PFSK-1 (cell line): ENCODE results near the gene RAD51B.

ENCODE experiments used
- FOXP2 ChIP-seq: optimal IDR thresholded peaks from 2 replicates; pipeline ENCODE3; 2011; ENCODE audit warnings: borderline replicate concordance, control low read depth, inconsistent platforms; ENCODE audit not compliant: insufficient read depth; ENCODE audit errors: extremely low read length, extremely low read depth
- POLR2AphosphoS5 ChIP-seq: IDR thresholded peaks from 2 replicates; pipeline ENCODE4 v1.6.1; 2012; ENCODE audit warnings: low read depth, mild to moderate bottlenecking, control low read depth, low read length, moderate library complexity
- REST ChIP-seq, 2 experiments: IDR thresholded peaks; 2 replicates each; pipeline versions ENCODE4 v1.6.1 to v1.8.0; 2011 to 2012; ENCODE audit warnings: low read depth in 2 of 2, low read length in 2 of 2, control low read depth in 1 of 2, inconsistent platforms in 1 of 2, mild to moderate bottlenecking in 1 of 2, moderate library complexity in 1 of 2; ENCODE audit not compliant: insufficient read depth in 1 of 2
- SIN3A ChIP-seq: IDR thresholded peaks from 2 replicates; pipeline ENCODE4 v1.6.1; 2012; ENCODE audit warnings: mild to moderate bottlenecking, low read length, moderate library complexity, borderline replicate concordance; ENCODE audit not compliant: insufficient read depth
- TAF1 ChIP-seq: IDR thresholded peaks from 2 replicates; pipeline ENCODE4 v1.6.1; 2012; ENCODE audit warnings: low read length, control low read depth, borderline replicate concordance; ENCODE audit not compliant: insufficient read depth

The RAD51B gene

GRCh38 chr14:68513838-68514607 lies 694.4 kb downstream of the RAD51B start:
- TF ChIP-seq SIN3A (no peak), REST (IDR thresholded peaks at IDR 0.05; ENCODE audit: insufficient read depth in 1 of 2, low read depth in 2 of 2, low read length in 2 of 2) (no peak), FOXP2 (no peak), POLR2AphosphoS5 (no peak), TAF1 (no peak)

- TF ChIP-seq FOXP2 (no peak), SIN3A (no peak), REST (IDR thresholded peaks at IDR 0.05; ENCODE audit: insufficient read depth in 1 of 2, low read depth in 2 of 2, low read length in 2 of 2) (no peak), POLR2AphosphoS5 (no peak), TAF1 (no peak)
These were observed 695.1 kb downstream of the RAD51B start for GRCh38 chr14:68514608-68515194.

GRCh38 chr14:68516342-68516741 lies 696.8 kb downstream of the RAD51B start:
- TF ChIP-seq POLR2AphosphoS5 (no peak), FOXP2 (no peak), SIN3A (no peak), TAF1 (no peak), REST (IDR thresholded peaks at IDR 0.05; ENCODE audit: insufficient read depth in 1 of 2, low read depth in 2 of 2, low read length in 2 of 2) (no peak)

GRCh38 chr14:68518166-68518565 lies 698.6 kb downstream of the RAD51B start:
- TF ChIP-seq FOXP2, result no peak
- no peak for TF ChIP-seq TAF1
- no peak for TF ChIP-seq POLR2AphosphoS5
- TF ChIP-seq REST (IDR thresholded peaks at IDR 0.05; ENCODE audit: insufficient read depth in 1 of 2, low read depth in 2 of 2, low read length in 2 of 2), result no peak
- TF ChIP-seq SIN3A, result no peak
